ENCODE results near the gene SMCO2. TPM values are rescaled to one million over a fixed set of nuclear protein-coding genes. Genes with fewer than 3 reads are reported as not detected.

Gene SMCO2
- total RNA-seq, 1 experiment from 2014 or later: 0.36 TPM

DNA sequence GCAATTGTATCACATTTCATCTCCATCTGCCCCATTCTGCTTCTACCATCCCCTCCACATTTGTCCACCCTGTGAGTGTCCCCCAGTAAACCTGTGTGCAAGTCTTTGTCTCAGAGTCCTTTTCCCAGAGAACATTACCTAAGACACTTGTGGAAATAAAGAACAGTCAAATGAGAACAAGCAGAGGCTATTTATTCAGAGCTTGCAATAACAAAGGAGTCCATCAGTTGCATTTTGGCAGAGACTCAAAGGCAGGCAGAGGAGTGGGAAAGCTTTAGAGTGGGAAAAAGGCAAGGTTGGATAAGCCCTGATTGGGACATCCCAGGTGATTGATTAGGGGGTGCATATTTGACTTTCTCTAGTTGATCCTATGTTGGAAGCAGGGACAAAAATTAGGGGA is 59.2 kb downstream of the SMCO2 start:
- BruUV-seq (replicated peaks): no TSS peak
- DNase-seq (ENCODE audit: low read depth, low spot score) (no peak), ATAC-seq (no peak)
- H3K9me3 ChIP-seq (ENCODE audit: control insufficient read depth, insufficient read depth, low read depth, low read length): no peaks in the 10 kb centered on the region
- intact Hi-C loops (cut with micrococcal nuclease; ENCODE audit: unreplicated experiment) (no loop called here), in situ Hi-C loops (cut with HindIII; ENCODE audit: low pct_unique_long_range_greater_than_20kb, low sequenced_read_pairs) (no loop called here)
- no peaks in the 10 kb centered on the region for H3K36me3 ChIP-seq (ENCODE audit: control insufficient read depth, insufficient read depth, low read length)
- no peaks in the 10 kb centered on the region for H3K27me3 ChIP-seq (ENCODE audit: control insufficient read depth, insufficient read depth, low read length)
- TF ChIP-seq, protein P1, sequence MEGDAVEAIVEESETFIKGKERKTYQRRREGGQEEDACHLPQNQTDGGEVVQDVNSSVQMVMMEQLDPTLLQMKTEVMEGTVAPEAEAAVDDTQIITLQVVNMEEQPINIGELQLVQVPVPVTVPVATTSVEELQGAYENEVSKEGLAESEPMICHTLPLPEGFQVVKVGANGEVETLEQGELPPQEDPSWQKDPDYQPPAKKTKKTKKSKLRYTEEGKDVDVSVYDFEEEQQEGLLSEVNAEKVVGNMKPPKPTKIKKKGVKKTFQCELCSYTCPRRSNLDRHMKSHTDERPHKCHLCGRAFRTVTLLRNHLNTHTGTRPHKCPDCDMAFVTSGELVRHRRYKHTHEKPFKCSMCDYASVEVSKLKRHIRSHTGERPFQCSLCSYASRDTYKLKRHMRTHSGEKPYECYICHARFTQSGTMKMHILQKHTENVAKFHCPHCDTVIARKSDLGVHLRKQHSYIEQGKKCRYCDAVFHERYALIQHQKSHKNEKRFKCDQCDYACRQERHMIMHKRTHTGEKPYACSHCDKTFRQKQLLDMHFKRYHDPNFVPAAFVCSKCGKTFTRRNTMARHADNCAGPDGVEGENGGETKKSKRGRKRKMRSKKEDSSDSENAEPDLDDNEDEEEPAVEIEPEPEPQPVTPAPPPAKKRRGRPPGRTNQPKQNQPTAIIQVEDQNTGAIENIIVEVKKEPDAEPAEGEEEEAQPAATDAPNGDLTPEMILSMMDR (IDR thresholded peaks at IDR 0.05): no peak
- TF ChIP-seq SIN3A (IDR thresholded peaks at IDR 0.05; ENCODE audit: borderline replicate concordance, insufficient read depth, low read depth, low read length) (no peak), POLR2AphosphoS5 (IDR thresholded peaks at IDR 0.05; ENCODE audit: low read depth, low read length) (no peak), TCF7L2 (IDR thresholded peaks at IDR 0.05; ENCODE audit: low read depth, low read length) (no peak)
- TF ChIP-seq, protein P2, sequence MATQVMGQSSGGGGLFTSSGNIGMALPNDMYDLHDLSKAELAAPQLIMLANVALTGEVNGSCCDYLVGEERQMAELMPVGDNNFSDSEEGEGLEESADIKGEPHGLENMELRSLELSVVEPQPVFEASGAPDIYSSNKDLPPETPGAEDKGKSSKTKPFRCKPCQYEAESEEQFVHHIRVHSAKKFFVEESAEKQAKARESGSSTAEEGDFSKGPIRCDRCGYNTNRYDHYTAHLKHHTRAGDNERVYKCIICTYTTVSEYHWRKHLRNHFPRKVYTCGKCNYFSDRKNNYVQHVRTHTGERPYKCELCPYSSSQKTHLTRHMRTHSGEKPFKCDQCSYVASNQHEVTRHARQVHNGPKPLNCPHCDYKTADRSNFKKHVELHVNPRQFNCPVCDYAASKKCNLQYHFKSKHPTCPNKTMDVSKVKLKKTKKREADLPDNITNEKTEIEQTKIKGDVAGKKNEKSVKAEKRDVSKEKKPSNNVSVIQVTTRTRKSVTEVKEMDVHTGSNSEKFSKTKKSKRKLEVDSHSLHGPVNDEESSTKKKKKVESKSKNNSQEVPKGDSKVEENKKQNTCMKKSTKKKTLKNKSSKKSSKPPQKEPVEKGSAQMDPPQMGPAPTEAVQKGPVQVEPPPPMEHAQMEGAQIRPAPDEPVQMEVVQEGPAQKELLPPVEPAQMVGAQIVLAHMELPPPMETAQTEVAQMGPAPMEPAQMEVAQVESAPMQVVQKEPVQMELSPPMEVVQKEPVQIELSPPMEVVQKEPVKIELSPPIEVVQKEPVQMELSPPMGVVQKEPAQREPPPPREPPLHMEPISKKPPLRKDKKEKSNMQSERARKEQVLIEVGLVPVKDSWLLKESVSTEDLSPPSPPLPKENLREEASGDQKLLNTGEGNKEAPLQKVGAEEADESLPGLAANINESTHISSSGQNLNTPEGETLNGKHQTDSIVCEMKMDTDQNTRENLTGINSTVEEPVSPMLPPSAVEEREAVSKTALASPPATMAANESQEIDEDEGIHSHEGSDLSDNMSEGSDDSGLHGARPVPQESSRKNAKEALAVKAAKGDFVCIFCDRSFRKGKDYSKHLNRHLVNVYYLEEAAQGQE (IDR thresholded peaks at IDR 0.05; ENCODE audit: insufficient read depth in 1 of 2, low read depth in 2 of 2, low read length in 1 of 2): no peak
- ChIA-PET CTCF (no interaction called here), POLR2A (no interaction called here)
- H3K4me1 ChIP-seq (ENCODE audit: control insufficient read depth, insufficient read depth, low read length): no peaks in the 10 kb centered on the region
- no peak overlapping the region for H3K4me3 ChIP-seq (ENCODE audit: low read depth in 2 of 2, low read length in 2 of 2)
- H3K27ac ChIP-seq (ENCODE audit: low read length): no peak overlapping the region

DNA sequence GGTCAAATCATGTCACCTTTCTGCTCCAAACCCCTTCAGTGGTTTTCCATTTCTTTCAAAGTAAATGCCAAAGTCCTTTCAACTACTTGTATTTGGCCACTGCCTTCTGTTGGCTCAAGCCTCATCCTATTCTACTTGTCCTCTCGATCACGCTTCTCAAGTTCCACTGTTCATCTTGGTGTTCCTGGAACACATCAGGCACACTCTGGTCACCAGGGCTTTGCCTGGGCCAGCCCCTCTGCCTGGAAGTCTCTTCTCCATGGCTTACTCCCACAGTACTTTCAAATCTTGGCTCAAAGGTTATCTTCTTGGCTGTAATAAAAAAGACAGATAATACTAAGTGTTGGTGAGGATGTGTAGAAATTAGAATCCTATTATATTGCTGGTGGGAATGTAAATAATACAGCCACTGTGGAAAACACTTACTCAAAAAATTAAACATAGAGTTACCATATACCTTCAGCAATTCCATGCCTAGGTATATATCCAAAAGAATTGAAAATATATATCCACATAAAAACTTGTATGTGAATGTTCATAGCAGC is 60.2 kb downstream of the SMCO2 start:
- in situ Hi-C loops (cut with HindIII; ENCODE audit: low pct_unique_long_range_greater_than_20kb, low sequenced_read_pairs): no loop called here
- DNase-seq (ENCODE audit: low read depth, low spot score): no peak
- TF ChIP-seq POLR2AphosphoS5 (IDR thresholded peaks at IDR 0.05; ENCODE audit: low read depth, low read length) (no peak), TCF7L2 (IDR thresholded peaks at IDR 0.05; ENCODE audit: low read depth, low read length) (no peak), SIN3A (IDR thresholded peaks at IDR 0.05; ENCODE audit: borderline replicate concordance, insufficient read depth, low read depth, low read length) (no peak)
- TF ChIP-seq, protein P2 (IDR thresholded peaks at IDR 0.05; ENCODE audit: insufficient read depth in 1 of 2, low read depth in 2 of 2, low read length in 1 of 2): no peak
- TF ChIP-seq, protein P1 (IDR thresholded peaks at IDR 0.05): no peak
- no peaks in the 10 kb centered on the region for H3K36me3 ChIP-seq (ENCODE audit: control insufficient read depth, insufficient read depth, low read length)
- ChIA-PET CTCF (no interaction called here), POLR2A (no interaction called here)
- no peaks in the 10 kb centered on the region for H3K27me3 ChIP-seq (ENCODE audit: control insufficient read depth, insufficient read depth, low read length)
- no peaks in the 10 kb centered on the region for H3K4me1 ChIP-seq (ENCODE audit: control insufficient read depth, insufficient read depth, low read length)
- intact Hi-C loops (cut with micrococcal nuclease; ENCODE audit: unreplicated experiment): no loop called here
- BruUV-seq (replicated peaks): no TSS peak
- no peak for ATAC-seq
- no peak overlapping the region for H3K27ac ChIP-seq (ENCODE audit: low read length)
- no peaks in the 10 kb centered on the region for H3K9me3 ChIP-seq (ENCODE audit: control insufficient read depth, insufficient read depth, low read depth, low read length)
- H3K4me3 ChIP-seq (ENCODE audit: low read depth in 2 of 2, low read length in 2 of 2): no peak overlapping the region

Measured in Panc1 (cell line).